ENCODE results near the gene P4HB. TPM values are rescaled to one million over a fixed set of nuclear protein-coding genes. Genes with fewer than 3 reads are reported as not detected.

P4HB gene
- total and polyA plus RNA-seq, 2 of the 4 experiments (the other 2 are of a cell fraction): 599 to 932 TPM

DNA sequence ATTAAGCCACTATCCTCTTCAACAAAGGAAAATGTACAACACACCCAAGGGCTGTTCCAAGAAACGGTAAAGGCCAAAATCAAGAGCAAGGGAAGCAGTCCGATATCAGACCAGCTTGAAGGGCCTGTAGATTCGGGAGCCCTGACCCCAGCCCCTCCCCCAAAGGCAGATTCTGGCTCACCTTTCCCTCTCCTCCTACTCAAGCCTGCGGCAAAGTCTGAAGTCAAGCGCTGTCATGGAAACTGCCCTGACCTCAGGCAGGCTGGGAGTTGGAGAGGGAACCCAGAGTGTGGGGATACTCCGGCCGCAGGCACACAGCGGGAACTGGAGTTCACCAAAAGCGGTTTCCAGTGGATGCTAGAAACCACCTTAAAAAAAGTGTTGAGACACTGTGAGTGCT, 29.3 kb upstream of the P4HB start:
- Histone ChIP-seq H3K56ac (ENCODE audit: extremely low read depth, insufficient read depth, low read length) (no peak overlapping the region), H2BK5ac (ENCODE audit: low read depth, low read length, poor library complexity, severe bottlenecking) (no peak overlapping the region), H2BK15ac (ENCODE audit: low read depth, low read length) (no peak overlapping the region), H4K8ac (ENCODE audit: low read depth in 2 of 2, low read length in 2 of 2) (0 out of 4 replicates have a peak overlapping the region, but pooled peaks of 1 of the 2 experiments have one; percentile 1), H3K9me3 (ENCODE audit: control insufficient read depth, insufficient read depth, low read length) (no peaks in the 10 kb centered on the region), H3K9ac (ENCODE audit: low read depth, low read length) (peak overlapping the region; percentile 82; the same call in 1 of the 2 replicates), H3K79me1 (ENCODE audit: low read depth in 1 of 2, low read length in 2 of 2) (peaks cover 48 to 72% of the 10 kb centered on the region in 2 experiments), H3K36me3 (ENCODE audit: control insufficient read depth, insufficient read depth, low read length) (peaks cover 57% of the 10 kb centered on the region), H3K4me2 (ENCODE audit: low read depth, low read length) (no peak overlapping the region), H2BK120ac (ENCODE audit: low read depth, low read length) (no peak overlapping the region), H4K5ac (ENCODE audit: low read depth, low read length) (no peak overlapping the region), H3K4me1 (ENCODE audit: control insufficient read depth, insufficient read depth, low read length) (peaks cover 4% of the 10 kb centered on the region; the same call in 1 of the 2 replicates), H3K18ac (ENCODE audit: low read depth, low read length) (no peak overlapping the region), H2AFZ (replicated peaks; ENCODE audit: low read length, poor library complexity) (no peak overlapping the region), H3K27ac (ENCODE audit: insufficient read depth, low read length) (no peak overlapping the region), H4K91ac (ENCODE audit: insufficient read depth, low read depth, low read length) (no peak overlapping the region), H2AK5ac (ENCODE audit: low read depth, low read length) (no peak overlapping the region), H2BK20ac (ENCODE audit: low read depth, low read length) (no peak overlapping the region), H3K4ac (ENCODE audit: low read depth, low read length) (no peak overlapping the region), H3K4me3 (ENCODE audit: insufficient read depth, low read depth, low read length) (no peak overlapping the region), H3K23ac (ENCODE audit: low read depth, low read length) (peak overlapping the region; percentile 43; the same call in 1 of the 2 replicates), H3K14ac (replicated peaks; ENCODE audit: low read depth, low read length) (no peak overlapping the region), H3K9me1 (ENCODE audit: insufficient read depth, low read length) (0 out of 2 replicates have a peak, but pooled peaks cover 4% of the 10 kb centered on the region), H4K20me1 (ENCODE audit: insufficient read depth, low read length) (peaks cover 18% of the 10 kb centered on the region), H3K27me3 (ENCODE audit: control insufficient read depth, insufficient read depth, low read length) (no peaks in the 10 kb centered on the region), H2AK9ac (replicated peaks; ENCODE audit: low read depth, low read length, poor library complexity) (no peak overlapping the region)
- BruUV-seq (replicated peaks): no TSS peak
- ATAC-seq (ENCODE audit: low read depth): no peak
- ChIA-PET CTCF (no interaction called here), POLR2A (ENCODE audit: unreplicated experiment) (no interaction called here)
- WGBS, 2 experiments (ENCODE audit: extremely low coverage in 2 of 2, insufficient read length in 1 of 2): 90% methylated on average over 2 of the region's 9 CpGs; no CpG with 5 or more reads in 1 of the 2 experiments
- TF ChIP-seq, protein P1, sequence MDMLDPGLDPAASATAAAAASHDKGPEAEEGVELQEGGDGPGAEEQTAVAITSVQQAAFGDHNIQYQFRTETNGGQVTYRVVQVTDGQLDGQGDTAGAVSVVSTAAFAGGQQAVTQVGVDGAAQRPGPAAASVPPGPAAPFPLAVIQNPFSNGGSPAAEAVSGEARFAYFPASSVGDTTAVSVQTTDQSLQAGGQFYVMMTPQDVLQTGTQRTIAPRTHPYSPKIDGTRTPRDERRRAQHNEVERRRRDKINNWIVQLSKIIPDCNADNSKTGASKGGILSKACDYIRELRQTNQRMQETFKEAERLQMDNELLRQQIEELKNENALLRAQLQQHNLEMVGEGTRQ (IDR thresholded peaks at IDR 0.05; ENCODE audit: low read depth, low read length): no peak
- no peak for TF ChIP-seq CEBPB (IDR thresholded peaks at IDR 0.05; ENCODE audit: low read depth, low read length)
- TF ChIP-seq MAFK (IDR thresholded peaks at IDR 0.05; ENCODE audit: low read depth, low read length): no peak
- no peak for TF ChIP-seq RAD21 (IDR thresholded peaks at IDR 0.05; ENCODE audit: low read length)
- TF ChIP-seq CHD1 (IDR thresholded peaks at IDR 0.05; ENCODE audit: low read depth, low read length): no peak
- TF ChIP-seq, protein P2, sequence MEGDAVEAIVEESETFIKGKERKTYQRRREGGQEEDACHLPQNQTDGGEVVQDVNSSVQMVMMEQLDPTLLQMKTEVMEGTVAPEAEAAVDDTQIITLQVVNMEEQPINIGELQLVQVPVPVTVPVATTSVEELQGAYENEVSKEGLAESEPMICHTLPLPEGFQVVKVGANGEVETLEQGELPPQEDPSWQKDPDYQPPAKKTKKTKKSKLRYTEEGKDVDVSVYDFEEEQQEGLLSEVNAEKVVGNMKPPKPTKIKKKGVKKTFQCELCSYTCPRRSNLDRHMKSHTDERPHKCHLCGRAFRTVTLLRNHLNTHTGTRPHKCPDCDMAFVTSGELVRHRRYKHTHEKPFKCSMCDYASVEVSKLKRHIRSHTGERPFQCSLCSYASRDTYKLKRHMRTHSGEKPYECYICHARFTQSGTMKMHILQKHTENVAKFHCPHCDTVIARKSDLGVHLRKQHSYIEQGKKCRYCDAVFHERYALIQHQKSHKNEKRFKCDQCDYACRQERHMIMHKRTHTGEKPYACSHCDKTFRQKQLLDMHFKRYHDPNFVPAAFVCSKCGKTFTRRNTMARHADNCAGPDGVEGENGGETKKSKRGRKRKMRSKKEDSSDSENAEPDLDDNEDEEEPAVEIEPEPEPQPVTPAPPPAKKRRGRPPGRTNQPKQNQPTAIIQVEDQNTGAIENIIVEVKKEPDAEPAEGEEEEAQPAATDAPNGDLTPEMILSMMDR (conservative IDR thresholded peaks at IDR 0.05; ENCODE audit: low read depth, low read length): no peak
- TF ChIP-seq, protein P3, sequence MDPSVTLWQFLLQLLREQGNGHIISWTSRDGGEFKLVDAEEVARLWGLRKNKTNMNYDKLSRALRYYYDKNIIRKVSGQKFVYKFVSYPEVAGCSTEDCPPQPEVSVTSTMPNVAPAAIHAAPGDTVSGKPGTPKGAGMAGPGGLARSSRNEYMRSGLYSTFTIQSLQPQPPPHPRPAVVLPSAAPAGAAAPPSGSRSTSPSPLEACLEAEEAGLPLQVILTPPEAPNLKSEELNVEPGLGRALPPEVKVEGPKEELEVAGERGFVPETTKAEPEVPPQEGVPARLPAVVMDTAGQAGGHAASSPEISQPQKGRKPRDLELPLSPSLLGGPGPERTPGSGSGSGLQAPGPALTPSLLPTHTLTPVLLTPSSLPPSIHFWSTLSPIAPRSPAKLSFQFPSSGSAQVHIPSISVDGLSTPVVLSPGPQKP (IDR thresholded peaks at IDR 0.05; ENCODE audit: borderline replicate concordance, low read depth, low read length): no peak
- TF ChIP-seq RFX5 (IDR thresholded peaks at IDR 0.05; ENCODE audit: low read depth, low read length): no peak
- no peak for TF ChIP-seq NFE2L2 (IDR thresholded peaks at IDR 0.05; ENCODE audit: low read depth, low read length)
- TF ChIP-seq MAZ (IDR thresholded peaks at IDR 0.05; ENCODE audit: borderline replicate concordance, low read depth, low read length): no peak
- dilution Hi-C loops (cut with HindIII; ENCODE audit: low sequenced_read_pairs, unreplicated experiment) (no loop called here), intact Hi-C loops (cut with micrococcal nuclease) (no loop called here), in situ Hi-C loops (cut with MboI; ENCODE audit: low sequenced_read_pairs) (no loop called here)
- no peak for DNase-seq
